ENCODE measurements around the gene COL6A2. TPM values are rescaled to one million over a fixed set of nuclear protein-coding genes. Genes with fewer than 3 reads are reported as not detected.
"Not testable (repeated sequence)": the region's sequence is repeated elsewhere in the genome, so short reads cannot be mapped to it uniquely, and the experiment has no call there.

COL6A2 gene
- total RNA-seq, 1 experiment from 2014 or later, result 1,198 TPM

DNA sequence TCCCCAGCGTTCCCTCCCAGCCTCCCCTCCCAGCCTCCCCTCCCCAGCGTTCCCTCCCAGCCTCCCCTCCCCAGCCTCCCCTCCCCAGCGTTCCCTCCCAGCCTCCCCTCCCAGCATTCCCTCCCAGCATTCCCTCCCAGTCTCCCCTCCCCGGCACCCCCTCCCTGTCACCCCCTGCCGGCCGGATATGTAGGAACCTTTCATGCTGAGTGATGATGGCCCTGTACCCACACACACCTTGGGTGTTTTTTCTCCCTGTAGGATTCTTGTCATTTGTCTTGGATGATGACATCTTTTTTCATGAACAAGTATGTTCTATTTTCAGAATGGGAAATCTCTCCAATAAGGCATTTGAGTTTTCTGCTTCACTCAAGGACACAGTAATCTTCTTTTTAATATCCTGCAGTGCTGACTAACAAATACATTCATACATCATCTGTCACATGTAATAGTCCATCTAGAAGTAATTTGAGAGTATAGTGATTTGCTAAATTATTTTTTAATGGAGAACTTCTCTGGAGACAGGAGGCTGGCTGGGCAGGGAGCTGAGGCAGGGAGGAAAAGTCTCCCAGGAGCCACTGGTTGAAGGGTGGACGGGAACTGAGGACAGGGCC, 38.0 kb downstream of the COL6A2 start:
- Histone ChIP-seq H3K27me3 (no peaks in the 10 kb centered on the region), H3K9me3 (no peaks in the 10 kb centered on the region), H3K4me3 (no peak overlapping the region), H3K36me3 (peaks cover 21% of the 10 kb centered on the region)
- DNase-seq, result no peak

DNA sequence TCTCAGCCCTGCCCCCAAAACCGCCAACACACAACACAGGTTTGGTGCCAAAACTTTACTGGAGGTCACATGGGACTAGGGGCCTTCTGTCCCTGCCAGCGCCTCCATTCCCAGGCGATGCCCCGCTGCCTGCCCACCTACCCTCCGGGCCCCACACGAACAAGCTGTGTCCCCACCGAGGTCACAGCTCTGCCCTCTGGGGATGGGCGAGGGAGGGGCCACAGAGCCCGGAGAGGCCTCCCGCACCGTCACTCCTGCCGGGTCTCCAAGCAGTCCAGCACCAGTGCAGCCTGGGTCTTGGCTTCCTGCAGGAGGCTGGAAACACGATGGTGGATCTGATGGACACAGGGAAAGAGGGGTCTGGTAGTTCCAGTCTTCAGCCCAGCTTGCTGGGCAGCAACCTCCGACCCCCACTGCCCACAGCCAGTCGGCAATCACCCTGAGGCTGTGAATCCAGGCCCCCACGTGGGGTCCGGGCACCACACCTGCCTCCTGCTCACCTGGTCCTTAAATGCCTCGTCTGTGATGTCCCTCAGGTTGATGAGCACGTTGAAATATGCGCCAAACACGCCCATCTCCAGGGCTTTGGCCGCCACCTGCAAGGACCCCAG, 38.9 kb downstream of the COL6A2 start:
- no peaks in the 10 kb centered on the region for H3K27me3 ChIP-seq
- H3K4me3 ChIP-seq, result no peak overlapping the region
- H3K9me3 ChIP-seq, result no peaks in the 10 kb centered on the region
- no peak for DNase-seq
- H3K36me3 ChIP-seq, result peaks cover 11% of the 10 kb centered on the region

DNA sequence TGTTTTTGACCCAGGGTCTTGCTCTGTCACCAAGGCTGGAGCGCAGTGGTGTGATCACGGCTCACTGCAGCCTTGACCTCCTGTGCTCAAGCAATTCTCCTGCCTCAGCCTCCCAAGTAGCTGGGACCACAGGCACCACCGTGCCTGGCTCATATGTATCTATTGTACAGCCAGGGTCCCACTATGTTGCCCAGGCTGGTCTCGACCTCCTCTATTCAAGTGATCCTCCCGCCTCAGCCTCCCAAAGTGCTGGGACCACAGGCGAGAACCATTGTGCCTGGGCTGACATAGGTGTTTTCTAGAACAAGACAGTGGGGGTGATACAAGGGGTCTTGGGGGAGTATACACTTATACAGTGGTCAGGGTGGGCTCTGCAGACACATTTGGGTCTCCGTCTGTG, 40.0 kb downstream of the COL6A2 start:
- no peaks in the 10 kb centered on the region for H3K27me3 ChIP-seq
- no peak overlapping the region for H3K4me3 ChIP-seq
- H3K36me3 ChIP-seq, result peaks cover 3% of the 10 kb centered on the region; the same call in 1 of the 2 replicates
- no peak for DNase-seq
- peaks cover 4% of the 10 kb centered on the region; the same call in 1 of the 2 replicates for H3K9me3 ChIP-seq

DNA sequence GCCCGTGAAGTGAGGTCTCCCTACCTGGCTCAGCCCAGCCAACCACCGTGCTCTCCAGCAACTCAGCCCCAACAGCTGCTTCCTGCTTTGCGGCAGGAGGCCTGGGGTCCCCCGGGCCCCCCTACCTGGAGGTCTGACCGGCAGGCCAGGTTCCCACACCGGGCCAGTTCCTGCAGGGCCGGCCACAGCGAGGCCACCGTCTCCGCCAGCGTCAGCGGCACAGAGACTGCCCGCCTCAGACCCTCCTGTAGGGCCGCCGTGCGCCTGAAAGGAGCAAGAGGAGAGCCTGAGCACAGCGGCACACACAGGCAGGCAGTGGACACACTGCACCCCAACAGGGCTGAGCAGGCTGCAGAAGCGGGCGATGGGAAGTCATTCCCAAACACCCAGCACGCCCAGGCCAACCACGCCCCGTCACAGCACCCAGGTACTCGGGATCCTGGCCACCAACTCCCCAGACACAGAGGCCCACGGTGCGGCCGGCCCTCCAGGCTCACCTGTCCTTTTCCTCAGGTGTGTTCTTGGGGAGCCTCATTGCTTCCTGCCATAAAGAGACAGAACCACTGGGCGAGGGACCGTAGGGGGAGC, 40.6 kb downstream of the COL6A2 start:
- no peak overlapping the region for H3K4me3 ChIP-seq
- H3K9me3 ChIP-seq, result peaks cover 4% of the 10 kb centered on the region; the same call in 1 of the 2 replicates
- DNase-seq, result no peak
- H3K27me3 ChIP-seq, result no peaks in the 10 kb centered on the region
- H3K36me3 ChIP-seq, result no peaks in the 10 kb centered on the region

DNA sequence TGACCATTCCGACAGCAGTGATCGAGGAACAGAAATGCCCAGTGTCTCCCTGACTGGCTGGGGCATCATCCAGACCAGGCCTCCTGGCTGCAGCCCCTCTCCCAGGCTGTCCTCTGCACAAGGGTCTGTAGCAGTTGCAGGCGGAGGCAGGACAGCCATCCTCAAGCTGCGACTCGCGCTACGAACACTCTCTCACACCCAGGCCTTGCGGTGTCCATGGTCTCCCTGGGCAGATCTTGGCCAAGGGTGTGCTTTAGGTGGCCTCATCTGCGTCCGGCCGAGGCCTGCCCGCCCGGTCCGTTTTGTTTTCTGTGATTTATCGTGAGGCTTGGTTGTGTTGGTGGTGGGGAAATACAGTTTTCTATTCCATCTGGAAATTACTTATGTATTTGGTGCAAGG, 41.8 kb downstream of the COL6A2 start:
- peaks cover 4% of the 10 kb centered on the region; the same call in 1 of the 2 replicates for H3K9me3 ChIP-seq
- no peaks in the 10 kb centered on the region for H3K36me3 ChIP-seq
- no peaks in the 10 kb centered on the region for H3K27me3 ChIP-seq
- no peak overlapping the region for H3K4me3 ChIP-seq
- no peak for DNase-seq

DNA sequence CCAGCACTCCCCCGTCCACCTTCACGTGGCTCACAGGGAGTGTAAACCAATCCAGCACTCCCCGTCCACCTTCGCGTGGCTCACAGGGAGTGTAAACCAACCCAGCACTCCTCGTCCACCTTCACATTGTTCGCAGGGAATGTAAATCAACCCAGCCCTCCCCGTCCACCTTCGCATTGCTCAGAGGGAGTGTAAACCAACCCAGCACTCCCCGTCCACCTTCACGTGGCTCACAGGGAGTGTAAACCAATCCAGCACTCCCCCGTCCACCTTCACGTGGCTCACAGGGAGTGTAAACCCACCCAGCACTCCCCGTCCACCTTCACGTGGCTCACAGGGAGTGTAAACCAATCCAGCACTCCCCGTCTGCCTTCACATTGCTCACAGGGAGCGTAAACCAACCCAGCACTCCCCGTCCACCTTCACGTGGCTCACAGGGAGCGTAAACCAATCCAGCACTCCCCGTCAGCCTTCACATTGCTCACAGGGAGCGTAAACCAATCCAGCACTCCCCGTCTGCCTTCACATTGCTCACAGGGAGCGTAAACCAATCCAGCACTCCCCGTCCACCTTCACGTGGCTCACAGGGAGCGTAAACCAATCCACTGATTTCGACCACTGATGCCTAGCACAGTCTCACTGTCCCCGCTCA, 42.6 kb downstream of the COL6A2 start:
- H3K9me3 ChIP-seq, result not testable (repeated sequence)

DNA sequence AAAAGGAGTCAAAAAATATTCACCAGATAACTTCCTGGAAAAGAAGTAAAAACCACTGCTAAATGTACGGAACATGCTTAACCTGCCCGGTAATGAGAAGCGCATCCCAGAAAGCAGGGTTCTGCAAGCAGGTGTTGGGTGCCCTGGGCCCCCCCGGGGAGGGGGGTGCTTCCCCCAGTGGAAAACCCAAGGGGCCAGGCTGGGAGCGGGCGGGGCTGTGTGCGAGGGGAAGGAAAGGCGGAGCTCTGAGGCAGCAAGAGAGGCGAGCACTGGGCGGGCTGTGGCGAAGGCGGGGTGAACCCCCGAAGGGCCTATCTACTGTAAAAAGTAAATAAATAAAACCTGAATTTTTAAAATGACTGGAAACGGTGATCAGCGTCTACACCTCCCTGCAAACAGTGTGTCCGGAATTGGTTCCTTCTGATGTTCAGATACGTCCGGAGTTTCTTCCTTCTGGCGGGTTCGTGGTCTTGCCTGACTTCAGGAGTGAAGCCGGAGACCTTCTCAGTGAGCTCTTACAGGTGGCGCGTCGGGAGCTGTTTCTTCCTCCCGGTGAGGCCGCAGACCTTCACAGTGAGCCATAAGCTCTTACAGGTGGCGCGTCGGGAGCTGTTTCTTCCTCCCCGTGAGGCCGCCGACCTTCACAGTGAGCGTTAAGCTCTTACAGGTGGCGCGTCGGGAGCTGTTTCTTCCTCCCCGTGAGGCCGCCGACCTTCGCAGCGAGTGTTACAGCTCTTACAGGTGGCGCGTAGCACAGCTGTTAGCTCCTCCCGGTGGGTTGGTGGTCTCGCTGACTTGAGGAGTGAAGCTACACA, 44.1 kb downstream of the COL6A2 start:
- H3K4me3 ChIP-seq, result no peak overlapping the region
- no peak for DNase-seq
- H3K36me3 ChIP-seq, result no peaks in the 10 kb centered on the region
- H3K27me3 ChIP-seq, result no peaks in the 10 kb centered on the region
- peaks cover 4% of the 10 kb centered on the region; the same call in 1 of the 2 replicates for H3K9me3 ChIP-seq

More for the DNA sequence above, 42.6 kb downstream of the COL6A2 start:
- not testable (repeated sequence) for H3K36me3 ChIP-seq, H3K27me3 ChIP-seq, DNase-seq, H3K4me3 ChIP-seq

DNA sequence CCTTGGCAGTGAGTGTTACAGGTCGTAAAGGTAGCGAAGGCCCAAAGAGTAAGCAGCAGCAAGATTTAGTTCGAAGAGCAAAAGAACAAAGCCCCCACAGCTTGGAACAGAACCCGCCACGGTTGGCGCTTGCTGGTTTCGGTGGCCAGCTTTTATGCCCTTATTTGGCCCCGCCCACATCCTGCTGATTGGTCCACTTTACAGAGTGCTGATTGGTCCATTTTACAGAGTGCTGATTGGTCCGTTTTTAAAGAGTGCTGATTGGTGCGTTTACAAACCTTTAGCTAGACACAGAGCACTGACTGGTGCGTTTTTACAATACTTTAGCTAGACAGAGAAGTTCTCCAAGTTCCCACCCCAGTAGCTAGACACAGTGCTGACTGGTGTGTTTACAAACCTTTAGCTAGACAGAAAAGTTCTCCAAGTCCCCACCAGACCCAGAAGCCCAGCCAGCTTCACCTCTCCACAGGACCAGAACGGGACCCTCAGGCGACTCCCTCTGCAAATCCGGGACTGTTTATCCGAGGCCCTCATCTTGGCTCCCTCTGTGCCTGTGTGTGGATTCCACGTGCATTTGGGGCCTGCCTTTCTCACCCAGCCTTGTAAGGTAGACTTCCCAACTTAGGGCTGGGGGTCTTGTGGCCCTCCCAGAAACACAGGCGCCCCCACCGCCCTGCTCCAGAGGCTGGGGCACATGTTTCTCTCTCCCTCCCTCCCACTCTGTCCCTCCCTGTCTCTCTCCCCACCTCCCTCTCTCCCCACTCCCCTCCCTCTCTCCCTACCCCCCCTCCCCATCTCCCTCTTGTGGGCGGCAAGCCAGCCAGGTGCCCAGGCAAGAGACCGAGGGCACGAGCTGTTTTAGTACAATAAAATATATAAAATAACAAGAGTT, 44.9 kb downstream of the COL6A2 start:
- DNase-seq, result peak; percentile 6
- H3K9me3 ChIP-seq, result peaks cover 4% of the 10 kb centered on the region; the same call in 1 of the 2 replicates
- H3K27me3 ChIP-seq, result no peaks in the 10 kb centered on the region
- no peak overlapping the region for H3K4me3 ChIP-seq
- H3K36me3 ChIP-seq, result no peaks in the 10 kb centered on the region

DNA sequence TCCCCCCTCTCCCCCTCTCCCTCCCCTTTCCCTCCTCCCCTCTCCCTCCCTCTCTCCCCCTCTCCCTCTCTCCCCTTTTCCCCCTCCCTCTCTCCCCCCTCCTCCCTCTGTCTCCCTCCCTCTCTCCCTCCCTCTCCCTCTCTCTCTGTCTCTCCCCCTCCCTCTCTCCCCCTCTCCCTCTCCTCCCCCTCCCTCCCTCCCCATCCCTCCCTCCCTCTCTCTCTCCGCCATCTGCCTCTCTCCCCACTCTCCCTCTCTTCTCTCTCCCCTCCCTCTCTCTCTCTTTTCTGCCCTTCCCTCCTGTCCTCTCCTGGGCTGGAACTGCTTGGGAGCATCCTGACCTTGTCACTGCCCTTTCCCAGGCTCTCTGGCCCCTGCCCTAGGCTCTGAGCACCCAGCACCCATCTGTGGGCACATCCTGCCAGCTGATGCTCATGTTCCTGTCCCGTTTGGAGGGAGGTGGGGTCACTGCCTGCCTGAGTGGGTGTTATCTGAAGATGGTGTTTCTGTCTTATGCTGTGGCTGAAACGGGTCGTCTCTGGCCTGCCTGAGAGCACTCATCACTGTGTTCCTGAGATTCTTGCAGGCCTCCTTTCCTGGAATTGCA, 46.7 kb downstream of the COL6A2 start:
- peaks cover 4% of the 10 kb centered on the region; the same call in 1 of the 2 replicates for H3K9me3 ChIP-seq
- H3K36me3 ChIP-seq, result no peaks in the 10 kb centered on the region
- no peaks in the 10 kb centered on the region for H3K27me3 ChIP-seq
- H3K4me3 ChIP-seq, result no peak overlapping the region
- DNase-seq, result peak; percentile 8

DNA sequence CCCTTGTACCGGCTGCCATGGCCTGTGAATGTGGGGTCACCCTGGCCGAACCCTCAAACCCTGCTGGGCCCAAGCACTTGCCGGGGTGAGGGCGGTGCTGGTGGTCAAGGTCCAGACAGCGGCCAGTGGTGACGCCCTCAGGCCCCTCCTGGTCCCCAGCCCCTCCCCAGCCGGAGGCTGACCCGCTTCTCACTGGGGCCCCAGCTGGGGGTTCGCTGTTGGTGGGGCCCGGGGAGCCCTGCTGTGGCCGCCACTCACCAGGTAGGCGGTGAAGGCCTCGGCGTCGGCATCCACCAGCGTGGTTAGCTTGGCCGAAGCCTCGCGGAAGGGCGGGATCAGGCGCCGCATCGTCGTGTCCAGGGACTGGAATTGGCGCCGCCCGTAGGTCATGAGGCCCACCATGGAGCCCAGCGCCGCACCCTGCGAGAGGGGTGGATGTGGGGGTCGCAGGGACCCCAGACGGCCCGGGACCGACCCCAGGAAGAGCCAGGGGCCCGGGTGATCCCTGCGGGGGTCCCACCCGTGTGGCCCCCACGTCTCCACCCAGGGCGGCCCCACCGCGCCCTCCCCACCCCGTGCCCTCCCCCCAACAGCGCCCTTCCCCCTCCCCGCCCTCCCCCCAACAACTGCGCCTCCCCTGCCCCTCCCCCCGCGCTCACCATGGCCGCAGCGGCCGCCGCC, 47.4 kb downstream of the COL6A2 start:
- Histone ChIP-seq H3K36me3 (no peaks in the 10 kb centered on the region), H3K9me3 (peaks cover 4% of the 10 kb centered on the region; the same call in 1 of the 2 replicates), H3K4me3 (no peak overlapping the region), H3K27me3 (no peaks in the 10 kb centered on the region)
- peak; percentile 1 for DNase-seq

DNA sequence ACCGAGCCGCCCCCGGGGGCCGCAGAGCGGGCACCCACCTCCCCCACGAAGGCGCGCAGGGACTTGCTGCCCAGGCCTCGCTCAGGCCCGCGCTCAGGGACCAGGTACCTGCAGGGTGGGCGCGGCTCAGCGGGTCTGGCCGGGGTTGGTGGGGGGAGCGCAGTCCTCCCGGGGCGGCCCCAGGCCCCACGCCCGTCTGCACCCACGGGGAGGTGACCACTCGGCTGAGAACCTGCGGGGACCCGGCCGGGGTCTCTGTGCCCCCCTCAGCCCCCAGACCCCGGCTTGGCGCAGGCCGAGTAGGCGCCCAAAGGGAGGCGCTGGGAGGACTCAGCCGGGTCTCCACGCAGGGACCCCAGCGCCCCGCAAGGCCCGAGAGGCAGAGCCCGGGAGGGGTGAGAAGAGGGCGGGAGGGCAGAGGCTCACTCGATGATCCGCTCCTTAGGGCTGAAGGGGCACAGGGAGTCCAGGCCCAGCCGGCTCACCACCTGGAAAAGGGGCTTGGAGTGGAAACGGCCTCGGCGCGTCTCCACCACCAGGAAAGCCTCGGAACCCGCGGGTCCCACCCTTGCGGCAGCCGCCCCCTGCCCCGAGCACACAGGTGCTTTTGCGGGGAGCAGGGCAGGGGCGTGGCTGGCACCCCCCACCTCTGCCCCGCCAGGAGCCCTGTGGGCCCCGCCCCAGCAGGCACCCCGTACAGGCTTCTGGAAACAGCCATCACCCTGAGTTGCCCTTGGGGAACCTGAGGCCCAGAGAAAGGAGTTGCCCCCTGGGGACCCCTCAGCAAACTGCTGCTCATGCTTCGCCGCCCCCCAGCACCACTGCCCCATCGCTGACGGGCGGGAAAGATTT, 48.2 kb downstream of the COL6A2 start:
- Histone ChIP-seq H3K36me3 (no peaks in the 10 kb centered on the region), H3K9me3 (peaks cover 4% of the 10 kb centered on the region; the same call in 1 of the 2 replicates), H3K4me3 (no peak overlapping the region), H3K27me3 (no peaks in the 10 kb centered on the region)
- DNase-seq, result no peak

DNA sequence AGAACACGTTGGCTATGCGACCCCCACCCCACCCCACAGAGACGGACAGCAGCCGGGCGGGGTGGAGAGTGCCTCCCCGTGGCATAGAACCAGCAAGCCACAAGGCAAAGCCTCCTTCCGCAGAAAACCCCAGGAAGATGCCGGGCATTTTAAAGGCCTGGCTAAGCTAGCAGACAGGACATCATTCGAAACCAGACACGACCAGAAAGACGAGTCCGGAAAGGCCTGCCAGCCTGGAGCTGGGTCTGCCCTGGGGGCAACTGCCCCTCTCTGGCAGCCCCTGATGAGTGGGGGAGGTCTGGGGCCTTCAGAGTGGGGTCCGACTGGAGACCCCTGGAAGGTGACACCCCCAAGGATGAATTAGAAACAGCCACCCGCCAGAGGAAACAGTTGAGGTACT, 48.9 kb downstream of the COL6A2 start:
- H3K9me3 ChIP-seq, result peaks cover 4% of the 10 kb centered on the region; the same call in 1 of the 2 replicates
- no peaks in the 10 kb centered on the region for H3K27me3 ChIP-seq
- no peaks in the 10 kb centered on the region for H3K36me3 ChIP-seq
- DNase-seq, result no peak
- H3K4me3 ChIP-seq, result no peak overlapping the region

DNA sequence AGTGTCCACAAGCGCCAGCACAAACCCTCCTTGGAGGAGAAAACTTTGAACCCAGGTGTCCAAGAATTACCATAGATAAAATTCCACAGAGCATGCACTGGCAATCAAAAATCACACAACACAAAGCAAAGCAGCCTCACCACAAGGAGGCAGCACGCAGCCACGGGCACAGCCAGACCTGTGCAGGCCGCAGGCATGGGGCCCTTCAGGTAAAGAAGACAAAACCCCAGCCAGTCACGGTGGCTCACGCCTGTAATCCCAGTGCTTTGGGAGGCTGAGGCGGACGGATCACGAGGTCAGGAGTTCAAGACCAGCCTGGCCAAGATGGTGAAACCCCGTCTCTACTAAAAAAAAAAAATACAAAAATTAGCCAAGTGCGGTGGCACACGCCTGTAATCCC, 49.5 kb downstream of the COL6A2 start:
- H3K4me3 ChIP-seq, DNase-seq, H3K36me3 ChIP-seq, H3K9me3 ChIP-seq, H3K27me3 ChIP-seq: not testable (repeated sequence)

DNA sequence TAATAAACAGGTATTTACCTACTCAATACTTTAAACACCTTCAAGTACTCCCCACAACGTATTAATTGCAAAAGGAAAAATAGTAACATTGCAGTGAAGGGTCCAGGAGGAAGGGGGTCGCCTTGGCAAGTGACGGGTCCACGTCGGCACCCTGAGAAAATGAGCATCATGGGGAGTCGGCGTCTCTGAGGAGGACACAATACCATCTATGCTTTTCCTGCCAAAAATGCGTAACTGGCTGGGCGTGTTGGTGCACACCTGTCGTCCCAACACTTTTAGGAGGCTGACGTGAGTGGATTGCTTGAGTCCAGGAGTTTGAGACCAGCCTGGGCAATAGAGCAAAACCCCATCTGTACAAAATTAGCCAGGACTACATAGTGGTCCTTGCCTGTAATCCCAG, 50.2 kb downstream of the COL6A2 start:
- Histone ChIP-seq H3K4me3 (no peak overlapping the region), H3K36me3 (no peaks in the 10 kb centered on the region), H3K27me3 (no peaks in the 10 kb centered on the region), H3K9me3 (no peaks in the 10 kb centered on the region)
- no peak for DNase-seq

Measured in MG63 (cell line).